HepG2 (cell line): ENCODE measurements around the gene ARID5B. TPM values are rescaled to one million over a fixed set of nuclear protein-coding genes. Genes with fewer than 3 reads are reported as not detected.

Source experiments
- ATAC-seq: fragments of 200-7000 bp; cut with Tn5 transposase; 3 replicates; pipeline ENCODE4 v1.9.1; 2020; ENCODE audit warnings: mild to moderate bottlenecking, moderate library complexity
- BruUV-seq: library from RNA; stranded (reverse); fragments of 400-500 nt; replicated peaks from 2 replicates; lab custom pipeline; 2021; lab: Mats Ljungman, UMichigan
- CTCF ChIA-PET: fragments of 300-600 bp; formaldehyde crosslinking; extraction: SDS; loops from one replicate; lab custom pipeline; 2021; ENCODE audit warnings: low total read pairs, inconsistent platforms, low intra/inter-chr PET ratio; lab: Yijun Ruan, JAX
- POLR2A ChIA-PET: fragments of 350-600 bp; sonication (Branson Sonifier 250); formaldehyde crosslinking; loops from one replicate; lab custom pipeline; 2020; ENCODE audit warnings: antibody characterized with exemption, inconsistent platforms; lab: Yijun Ruan, JAX
- DNase-seq: peaks from one replicate; pipeline ENCODE4 v3.0.0-alpha.2; 2015; ENCODE audit warnings: low spot score
- FAIRE-seq: peaks from 3 replicates; lab custom pipeline; 2011; peaks lifted over from hg19 to GRCh38; lab: Jason Lieb, UNC
- H2AFZ ChIP-seq: one replicate; pipeline ENCODE4 v1.6.1; 2011; ENCODE audit warnings: low read length, inconsistent platforms
- H3K27ac ChIP-seq: fragments of 300-600 bp; 3 replicates; pipeline ENCODE4 v1.8.0; 2011; ENCODE audit warnings: mixed run types, mild to moderate bottlenecking, mixed read lengths, low read length, inconsistent platforms; ENCODE audit not compliant: insufficient read depth; ENCODE audit errors: extremely low read length
- H3K27me3 ChIP-seq, 2 experiments: fragments of 200-600 bp in 1 of 2; 2 replicates in 1 of 2; 3 replicates in 1 of 2; pipeline versions ENCODE4 v1.6.0 to v1.8.0; 2011; ENCODE audit warnings: low read length in 2 of 2, mild to moderate bottlenecking in 2 of 2, moderate library complexity in 2 of 2, inconsistent platforms in 1 of 2; ENCODE audit not compliant: insufficient read depth in 2 of 2, control insufficient read depth in 1 of 2
- H3K36me3 ChIP-seq, 2 experiments: fragments of 200-600 bp in 1 of 2; replicated peaks in 1 of 2; 2 replicates in 1 of 2; 3 replicates in 1 of 2; pipeline versions ENCODE4 v1.5.1 to v1.8.0; 2011; ENCODE audit warnings: low read length in 2 of 2, inconsistent platforms in 1 of 2; ENCODE audit not compliant: insufficient read depth in 2 of 2, control insufficient read depth in 1 of 2
- H3K4me1 ChIP-seq: 2 replicates; pipeline ENCODE4 v1.5.1; 2012; ENCODE audit warnings: low read length, inconsistent platforms; ENCODE audit not compliant: insufficient read depth
- H3K4me2 ChIP-seq: 2 replicates; pipeline ENCODE4 v1.6.0; 2011; ENCODE audit warnings: low read depth, low read length, inconsistent platforms
- H3K4me3 ChIP-seq, 3 experiments: fragments of 200-600 bp in 1 of 3; sonication (generic), shearing (Covaris generic) in 1 of 3; replicated peaks in 1 of 3; 2 replicates each; pipeline ENCODE4 v1.5.1; 2011 to 2016; ENCODE audit warnings: low read length in 3 of 3, inconsistent platforms in 2 of 3, low read depth in 2 of 3, mild to moderate bottlenecking in 2 of 3, control low read depth in 1 of 3, mixed read lengths in 1 of 3; ENCODE audit not compliant: insufficient read depth in 1 of 3
- H3K79me2 ChIP-seq: one replicate; pipeline ENCODE4 v1.6.1; 2011; ENCODE audit warnings: low read length, inconsistent platforms; ENCODE audit not compliant: insufficient read depth
- H3K9ac ChIP-seq: 2 replicates; pipeline ENCODE4 v1.6.0; 2011; ENCODE audit warnings: mild to moderate bottlenecking, low read depth, low read length, inconsistent platforms; ENCODE audit not compliant: insufficient read depth
- H3K9me3 ChIP-seq: 2 replicates; pipeline ENCODE4 v1.5.1; 2012; ENCODE audit warnings: mild to moderate bottlenecking, low read length
- H4K20me1 ChIP-seq: 2 replicates; pipeline ENCODE4 v1.6.0; 2011; ENCODE audit warnings: inconsistent platforms, mild to moderate bottlenecking, low read length, moderate library complexity; ENCODE audit not compliant: insufficient read depth
- HDAC2 ChIP-seq: sonication (generic); formaldehyde crosslinking; IDR thresholded peaks from 2 replicates; pipeline ENCODE4 v1.4.0; 2020; ENCODE audit warnings: missing genetic modification reagents
- MAF1 ChIP-seq: sonication (generic); formaldehyde crosslinking; IDR thresholded peaks from 2 replicates; pipeline ENCODE4 v1.5.0; 2020; ENCODE audit warnings: missing genetic modification reagents, borderline replicate concordance
- MEIS1 ChIP-seq: sonication (generic); formaldehyde crosslinking; IDR thresholded peaks from 2 replicates; pipeline ENCODE4 v1.9.0; 2021; ENCODE audit warnings: mild to moderate bottlenecking, missing genetic modification reagents, moderate library complexity, borderline replicate concordance
- MYNN ChIP-seq: sonication (generic); formaldehyde crosslinking; IDR thresholded peaks from 2 replicates; pipeline ENCODE4 v1.4.0; 2020; ENCODE audit warnings: mild to moderate bottlenecking, low read depth, missing genetic modification reagents
- NFRKB ChIP-seq: fragments of 450-650 bp; IDR thresholded peaks from 2 replicates; pipeline ENCODE4 v1.6.1; 2017
- RAD51 ChIP-seq: fragments of 450-650 bp; IDR thresholded peaks from 2 replicates; pipeline ENCODE4 v1.6.1; 2016; ENCODE audit warnings: borderline replicate concordance
- ZMYM2 ChIP-seq: sonication (generic); formaldehyde crosslinking; IDR thresholded peaks from 2 replicates; pipeline ENCODE4 v1.8.0; 2022; ENCODE audit warnings: mild to moderate bottlenecking, missing genetic modification reagents
- ZNF431 ChIP-seq: sonication (generic); formaldehyde crosslinking; IDR thresholded peaks from 2 replicates; pipeline ENCODE4 v1.9.0; 2022; ENCODE audit warnings: missing genetic modification reagents, low read depth, mild to moderate bottlenecking, borderline replicate concordance
- whole genome bisulfite sequencing: methylation state at CpG from one replicate; pipeline ENCODE4 v1.1.6; 2017; ENCODE audit warnings: low lambda C conversion rate; 5-methylcytosine and 5-hydroxymethylcytosine counted together
- in situ Hi-C: cut with HindIII; loops from 2 replicates; pipeline ENCODE4 v1.10.0; 2017; ENCODE audit warnings: low pct_unique_long_range_greater_than_20kb; ENCODE audit not compliant: extremely low pct_ligation_motif_present
- intact Hi-C: fragments of 100-400 bp; cut with micrococcal nuclease; formaldehyde crosslinking; loops from one replicate; pipeline ENCODE4 v1.10.0; 2022; ENCODE audit not compliant: unreplicated experiment
- polyA plus RNA-seq, 8 experiments: library from polyadenylated mRNA; depleted of rRNA in 3 of 8; stranded (reverse) in 7 of 8; unstranded in 1 of 8; fragments of >200 nt; fragmentation: Illumina TruSeq in 4 of 8; extraction: Trizol in 4 of 8; gene quantifications; 2 replicates each; pipeline versions ENCODE4 v1.2.1 to v1.2.3, GENCODE V29; 2011 to 2016; ENCODE audit warnings: low read depth in 4 of 8, missing spikeins in 1 of 8, mixed read lengths in 1 of 8; ENCODE audit not compliant: insufficient read depth in 1 of 8
- total RNA-seq, 5 experiments: library from RNA; depleted of rRNA; stranded (reverse); fragments of >200 nt; fragmentation: Illumina TruSeq; extraction: Trizol; gene quantifications; 2 replicates each; pipeline ENCODE4 v1.2.3, GENCODE V29; 2016; ENCODE audit warnings: low read depth in 1 of 5
- TF ChIP-seq, protein P1 (sequence below): sonication (generic); formaldehyde crosslinking; conservative IDR thresholded peaks from 2 replicates; pipeline ENCODE4 v1.4.0; 2020; ENCODE audit warnings: missing genetic modification reagents
- TF ChIP-seq, protein P2 (sequence below): sonication (generic); formaldehyde crosslinking; IDR thresholded peaks from 2 replicates; pipeline ENCODE4 v1.5.0; 2020; ENCODE audit warnings: mild to moderate bottlenecking, missing genetic modification reagents, borderline replicate concordance
- TF ChIP-seq, protein P3 (sequence below): sonication (generic); formaldehyde crosslinking; IDR thresholded peaks from 2 replicates; pipeline ENCODE4 v1.5.1; 2020; ENCODE audit warnings: missing genetic modification reagents, mild to moderate bottlenecking, borderline replicate concordance

Gene ARID5B
- total and polyA plus RNA-seq, 2 of the 13 experiments (the other 11 are each of a cell fraction or from before 2014, with no cell fraction given) = 6.2 to 21.1 TPM

DNA sequence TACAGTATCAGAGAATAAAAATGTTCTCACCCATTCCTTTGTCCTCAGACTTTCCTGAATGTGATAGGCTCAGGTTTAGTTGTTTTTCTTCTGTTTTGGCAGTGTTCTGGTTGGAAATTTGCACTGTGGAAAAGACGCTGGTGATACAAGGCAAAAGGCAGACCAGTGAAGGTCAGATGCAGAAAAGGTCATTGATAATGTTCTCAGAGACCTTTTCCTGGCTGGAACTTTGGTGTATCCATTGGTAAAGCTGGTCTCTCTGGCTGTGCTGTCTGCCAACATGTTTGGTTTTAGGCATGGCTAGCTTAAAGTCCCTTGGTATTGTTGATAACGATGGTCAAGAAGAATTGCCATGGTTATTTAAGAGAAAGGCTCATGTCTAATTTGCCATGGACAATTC is 11.5 kb downstream of the ARID5B start:
- in situ Hi-C loops = no loop called here
- Histone ChIP-seq H3K9ac (no peak overlapping the region), H3K36me3 (peaks cover 5 to 27% of the 10 kb centered on the region in 2 experiments), H3K79me2 (peaks cover 68% of the 10 kb centered on the region), H3K27me3 (no peaks in the 10 kb centered on the region), H3K9me3 (peaks cover 6% of the 10 kb centered on the region), H2AFZ (no peak overlapping the region), H3K4me3 (no peak overlapping the region), H3K4me1 (peaks cover 36% of the 10 kb centered on the region), H3K4me2 (no peak overlapping the region), H4K20me1 (peaks cover 7% of the 10 kb centered on the region; the same call in 1 of the 2 replicates), H3K27ac (no peak overlapping the region)
- FAIRE-seq (peak; percentile 44), ATAC-seq (no peak), DNase-seq (no peak)
- ChIA-PET POLR2A (no interaction called here), CTCF (no interaction called here)
- WGBS = 100% methylated on average over 2 of the region's 2 CpGs
- intact Hi-C loops = no loop called here
- no TSS peak for BruUV-seq
- TF ChIP-seq MEIS1 (CRISPR knock-in tag) (no peak), MYNN (CRISPR knock-in tag) (no peak), ZNF431 (CRISPR knock-in tag) (no peak), RAD51 (no peak), MAF1 (CRISPR knock-in tag) (no peak), HDAC2 (no peak), NFRKB (no peak), ZMYM2 (CRISPR knock-in tag) (no peak)
- TF ChIP-seq, protein P1, sequence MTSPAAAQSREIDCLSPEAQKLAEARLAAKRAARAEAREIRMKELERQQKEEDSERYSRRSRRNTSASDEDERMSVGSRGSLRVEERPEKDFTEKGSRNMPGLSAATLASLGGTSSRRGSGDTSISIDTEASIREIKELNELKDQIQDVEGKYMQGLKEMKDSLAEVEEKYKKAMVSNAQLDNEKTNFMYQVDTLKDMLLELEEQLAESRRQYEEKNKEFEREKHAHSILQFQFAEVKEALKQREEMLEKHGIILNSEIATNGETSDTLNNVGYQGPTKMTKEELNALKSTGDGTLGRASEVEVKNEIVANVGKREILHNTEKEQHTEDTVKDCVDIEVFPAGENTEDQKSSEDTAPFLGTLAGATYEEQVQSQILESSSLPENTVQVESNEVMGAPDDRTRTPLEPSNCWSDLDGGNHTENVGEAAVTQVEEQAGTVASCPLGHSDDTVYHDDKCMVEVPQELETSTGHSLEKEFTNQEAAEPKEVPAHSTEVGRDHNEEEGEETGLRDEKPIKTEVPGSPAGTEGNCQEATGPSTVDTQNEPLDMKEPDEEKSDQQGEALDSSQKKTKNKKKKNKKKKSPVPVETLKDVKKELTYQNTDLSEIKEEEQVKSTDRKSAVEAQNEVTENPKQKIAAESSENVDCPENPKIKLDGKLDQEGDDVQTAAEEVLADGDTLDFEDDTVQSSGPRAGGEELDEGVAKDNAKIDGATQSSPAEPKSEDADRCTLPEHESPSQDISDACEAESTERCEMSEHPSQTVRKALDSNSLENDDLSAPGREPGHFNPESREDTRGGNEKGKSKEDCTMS (CRISPR knock-in tag) = no peak
- TF ChIP-seq, protein P2, sequence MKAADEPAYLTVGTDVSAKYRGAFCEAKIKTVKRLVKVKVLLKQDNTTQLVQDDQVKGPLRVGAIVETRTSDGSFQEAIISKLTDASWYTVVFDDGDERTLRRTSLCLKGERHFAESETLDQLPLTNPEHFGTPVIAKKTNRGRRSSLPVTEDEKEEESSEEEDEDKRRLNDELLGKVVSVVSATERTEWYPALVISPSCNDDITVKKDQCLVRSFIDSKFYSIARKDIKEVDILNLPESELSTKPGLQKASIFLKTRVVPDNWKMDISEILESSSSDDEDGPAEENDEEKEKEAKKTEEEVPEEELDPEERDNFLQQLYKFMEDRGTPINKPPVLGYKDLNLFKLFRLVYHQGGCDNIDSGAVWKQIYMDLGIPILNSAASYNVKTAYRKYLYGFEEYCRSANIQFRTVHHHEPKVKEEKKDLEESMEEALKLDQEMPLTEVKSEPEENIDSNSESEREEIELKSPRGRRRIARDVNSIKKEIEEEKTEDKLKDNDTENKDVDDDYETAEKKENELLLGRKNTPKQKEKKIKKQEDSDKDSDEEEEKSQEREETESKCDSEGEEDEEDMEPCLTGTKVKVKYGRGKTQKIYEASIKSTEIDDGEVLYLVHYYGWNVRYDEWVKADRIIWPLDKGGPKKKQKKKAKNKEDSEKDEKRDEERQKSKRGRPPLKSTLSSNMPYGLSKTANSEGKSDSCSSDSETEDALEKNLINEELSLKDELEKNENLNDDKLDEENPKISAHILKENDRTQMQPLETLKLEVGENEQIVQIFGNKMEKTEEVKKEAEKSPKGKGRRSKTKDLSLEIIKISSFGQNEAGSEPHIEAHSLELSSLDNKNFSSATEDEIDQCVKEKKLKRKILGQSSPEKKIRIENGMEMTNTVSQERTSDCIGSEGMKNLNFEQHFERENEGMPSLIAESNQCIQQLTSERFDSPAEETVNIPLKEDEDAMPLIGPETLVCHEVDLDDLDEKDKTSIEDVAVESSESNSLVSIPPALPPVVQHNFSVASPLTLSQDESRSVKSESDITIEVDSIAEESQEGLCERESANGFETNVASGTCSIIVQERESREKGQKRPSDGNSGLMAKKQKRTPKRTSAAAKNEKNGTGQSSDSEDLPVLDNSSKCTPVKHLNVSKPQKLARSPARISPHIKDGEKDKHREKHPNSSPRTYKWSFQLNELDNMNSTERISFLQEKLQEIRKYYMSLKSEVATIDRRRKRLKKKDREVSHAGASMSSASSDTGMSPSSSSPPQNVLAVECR = no peak
- TF ChIP-seq, protein P3, sequence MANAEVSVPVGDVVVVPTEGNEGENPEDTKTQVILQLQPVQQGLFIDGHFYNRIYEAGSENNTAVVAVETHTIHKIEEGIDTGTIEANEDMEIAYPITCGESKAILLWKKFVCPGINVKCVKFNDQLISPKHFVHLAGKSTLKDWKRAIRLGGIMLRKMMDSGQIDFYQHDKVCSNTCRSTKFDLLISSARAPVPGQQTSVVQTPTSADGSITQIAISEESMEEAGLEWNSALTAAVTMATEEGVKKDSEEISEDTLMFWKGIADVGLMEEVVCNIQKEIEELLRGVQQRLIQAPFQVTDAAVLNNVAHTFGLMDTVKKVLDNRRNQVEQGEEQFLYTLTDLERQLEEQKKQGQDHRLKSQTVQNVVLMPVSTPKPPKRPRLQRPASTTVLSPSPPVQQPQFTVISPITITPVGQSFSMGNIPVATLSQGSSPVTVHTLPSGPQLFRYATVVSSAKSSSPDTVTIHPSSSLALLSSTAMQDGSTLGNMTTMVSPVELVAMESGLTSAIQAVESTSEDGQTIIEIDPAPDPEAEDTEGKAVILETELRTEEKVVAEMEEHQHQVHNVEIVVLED (CRISPR knock-in tag) = no peak
